Common myeloid progenitor, CD34-positive (primary cell): ENCODE results near the gene DDX49. TPM values are rescaled to one million over a fixed set of nuclear protein-coding genes. Genes with fewer than 3 reads are reported as not detected.

Experiments
- CTCF ChIA-PET: fragments of 350-600 bp; sonication (Branson Sonifier 250); formaldehyde crosslinking; loops from one replicate; lab custom pipeline; 2021; ENCODE audit warnings: antibody characterized with exemption; lab: Charles Lee
- POLR2A ChIA-PET: fragments of 350-600 bp; sonication (Branson Sonifier 250); formaldehyde crosslinking; loops from one replicate; lab custom pipeline; 2021; ENCODE audit warnings: antibody characterized with exemption; lab: Charles Lee
- DNase-seq, 3 donors: peaks; one replicate each; pipeline versions ENCODE4 v3.0.0 to v3.0.0-alpha.2; 2013
- H3K27ac ChIP-seq, 2 experiments: 1 replicate in 1 of 2; 2 replicates in 1 of 2; pipeline ENCODE4 v1.7.0; 2013; ENCODE audit warnings: inconsistent platforms in 2 of 2, low read length in 2 of 2, mild to moderate bottlenecking in 2 of 2, low read depth in 1 of 2, moderate library complexity in 1 of 2; ENCODE audit not compliant: severe bottlenecking in 2 of 2, insufficient read depth in 1 of 2, poor library complexity in 1 of 2
- H3K27me3 ChIP-seq, 5 experiments: replicated peaks in 2 of 5; 1 replicate in 3 of 5; 2 replicates in 2 of 5; pipeline versions ENCODE4 v1.6.1 to v1.7.0; 2013; ENCODE audit warnings: low read length in 4 of 5, mild to moderate bottlenecking in 2 of 5, moderate library complexity in 2 of 5, inconsistent platforms in 1 of 5; ENCODE audit not compliant: insufficient read depth in 5 of 5, control insufficient read depth in 4 of 5
- H3K36me3 ChIP-seq, 4 experiments: 1 replicate in 2 of 4; 2 replicates in 2 of 4; pipeline versions ENCODE4 v1.6.1 to v1.7.0; 2013; ENCODE audit warnings: low read length in 3 of 4, control low read depth in 1 of 4, mild to moderate bottlenecking in 1 of 4; ENCODE audit not compliant: control insufficient read depth in 4 of 4, insufficient read depth in 4 of 4
- H3K4me1 ChIP-seq, 4 experiments: 1 replicate in 3 of 4; 2 replicates in 1 of 4; pipeline versions ENCODE4 v1.6.1 to v1.7.1; 2013; ENCODE audit warnings: low read length in 3 of 4, mild to moderate bottlenecking in 3 of 4, control low read depth in 1 of 4, inconsistent platforms in 1 of 4, moderate library complexity in 1 of 4; ENCODE audit not compliant: control insufficient read depth in 4 of 4, insufficient read depth in 4 of 4; ENCODE audit errors: control extremely low read depth in 1 of 4
- H3K4me3 ChIP-seq, 7 experiments: 1 replicate in 4 of 7; 2 replicates in 3 of 7; pipeline versions ENCODE4 v1.5.1 to v1.7.0; 2013; ENCODE audit warnings: mild to moderate bottlenecking in 7 of 7, low read length in 6 of 7, moderate library complexity in 6 of 7, inconsistent platforms in 2 of 7, low read depth in 2 of 7, control low read depth in 1 of 7; ENCODE audit not compliant: insufficient read depth in 4 of 7, control insufficient read depth in 1 of 7; ENCODE audit errors: extremely low read depth in 1 of 7
- H3K9me3 ChIP-seq, 5 experiments: 1 replicate in 4 of 5; 2 replicates in 1 of 5; pipeline versions ENCODE4 v1.6.1 to v1.7.1; 2013; ENCODE audit warnings: low read length in 4 of 5, mild to moderate bottlenecking in 2 of 5, inconsistent platforms in 1 of 5, low read depth in 1 of 5, moderate library complexity in 1 of 5; ENCODE audit not compliant: control insufficient read depth in 4 of 5, insufficient read depth in 2 of 5; ENCODE audit errors: control extremely low read depth in 1 of 5
- WGBS: methylation state at CpG from one replicate; pipeline ENCODE4 v1.1.5; 2013; ENCODE audit not compliant: insufficient coverage; 5-methylcytosine and 5-hydroxymethylcytosine counted together
- polyA plus RNA-seq: library from polyadenylated mRNA; unstranded; fragments of 120-200 nt; gene quantifications from one replicate; pipeline ENCODE4 v1.2.1, GENCODE V29; 2013

The DDX49 gene, protein sequence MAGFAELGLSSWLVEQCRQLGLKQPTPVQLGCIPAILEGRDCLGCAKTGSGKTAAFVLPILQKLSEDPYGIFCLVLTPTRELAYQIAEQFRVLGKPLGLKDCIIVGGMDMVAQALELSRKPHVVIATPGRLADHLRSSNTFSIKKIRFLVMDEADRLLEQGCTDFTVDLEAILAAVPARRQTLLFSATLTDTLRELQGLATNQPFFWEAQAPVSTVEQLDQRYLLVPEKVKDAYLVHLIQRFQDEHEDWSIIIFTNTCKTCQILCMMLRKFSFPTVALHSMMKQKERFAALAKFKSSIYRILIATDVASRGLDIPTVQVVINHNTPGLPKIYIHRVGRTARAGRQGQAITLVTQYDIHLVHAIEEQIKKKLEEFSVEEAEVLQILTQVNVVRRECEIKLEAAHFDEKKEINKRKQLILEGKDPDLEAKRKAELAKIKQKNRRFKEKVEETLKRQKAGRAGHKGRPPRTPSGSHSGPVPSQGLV
- 35.0 TPM for polyA plus RNA-seq

DNA sequence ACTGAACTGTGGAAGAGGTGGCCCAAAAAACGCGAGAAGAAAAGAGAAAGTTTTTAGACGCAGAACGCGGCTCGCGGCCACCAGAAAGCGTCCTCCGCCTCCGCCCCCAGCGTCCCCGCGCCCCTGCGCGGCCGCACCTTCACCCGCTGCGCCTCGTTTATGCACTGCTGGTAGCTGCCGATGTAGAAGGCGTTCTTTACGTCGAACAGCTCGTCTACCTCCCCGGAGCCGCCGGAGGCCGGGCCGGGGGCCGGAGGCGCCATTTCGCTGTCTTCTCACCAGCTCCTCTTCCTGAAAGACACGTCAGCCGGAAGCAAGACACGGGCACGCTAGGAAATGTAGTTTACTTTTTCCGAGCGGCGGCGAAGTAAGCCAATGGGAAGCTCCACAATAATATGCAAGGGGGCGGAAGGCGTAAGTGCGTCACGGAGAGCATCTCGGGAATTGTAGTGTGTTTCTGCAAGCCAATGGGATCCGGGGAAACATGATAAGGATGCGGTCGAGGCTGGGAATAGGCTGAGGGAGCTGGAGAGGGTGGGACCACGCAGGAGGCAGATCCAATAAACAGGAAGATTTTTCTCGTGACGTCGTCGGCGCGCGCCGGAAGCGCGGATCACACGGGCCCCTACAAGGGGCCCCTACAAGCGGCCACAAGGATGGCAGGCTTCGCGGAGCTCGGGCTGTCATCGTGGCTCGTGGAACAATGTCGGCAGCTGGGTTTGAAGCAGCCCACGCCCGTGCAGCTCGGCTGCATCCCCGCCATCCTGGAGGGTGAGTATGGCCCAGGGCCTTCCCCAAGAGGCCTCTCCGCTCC, at the start of gene DDX49, which contains the start of gene COPE:
Gene DDX49, plus strand, starts transcription at position 630 of the 814 bp plus-strand sequence. Its CDS starts 27 bp downstream, at position 657.
Gene COPE, minus strand, starts transcription at position 302 of the 814 bp plus-strand sequence. Its CDS starts 39 bp downstream, at position 263.
- H3K4me3 ChIP-seq = peak within 1 kb of the TSS; percentile 79 to 100 (median 98)
- peak; percentile 100 for DNase-seq
- CTCF ChIA-PET = interaction anchor here (0.8 to 1.5 kb wide), 7 partner anchors 8 to 325 kb away, joined by 3 to 4 read pairs (median 3); no protein-coding TSS in a partner anchor
- WGBS = under 1% methylated on average over 60 of the region's 72 CpGs
- POLR2A ChIA-PET = interaction anchor here (0.5 to 1.5 kb wide), 3 partner anchors 13 to 482 kb away, joined by 3 to 4 read pairs (median 3); no protein-coding TSS in a partner anchor
- H3K27me3 ChIP-seq = no peaks in the 10 kb centered on the region
- H3K27ac ChIP-seq = peak within 1 kb of the TSS; percentile 99
- no peaks in the 10 kb centered on the region for H3K9me3 ChIP-seq
- peaks cover 4 to 47% (median 26%) of the 10 kb centered on the region in 4 experiments for H3K36me3 ChIP-seq
- peaks cover 14 to 29% (median 22%) of the 10 kb centered on the region in 4 experiments for H3K4me1 ChIP-seq

DNA sequence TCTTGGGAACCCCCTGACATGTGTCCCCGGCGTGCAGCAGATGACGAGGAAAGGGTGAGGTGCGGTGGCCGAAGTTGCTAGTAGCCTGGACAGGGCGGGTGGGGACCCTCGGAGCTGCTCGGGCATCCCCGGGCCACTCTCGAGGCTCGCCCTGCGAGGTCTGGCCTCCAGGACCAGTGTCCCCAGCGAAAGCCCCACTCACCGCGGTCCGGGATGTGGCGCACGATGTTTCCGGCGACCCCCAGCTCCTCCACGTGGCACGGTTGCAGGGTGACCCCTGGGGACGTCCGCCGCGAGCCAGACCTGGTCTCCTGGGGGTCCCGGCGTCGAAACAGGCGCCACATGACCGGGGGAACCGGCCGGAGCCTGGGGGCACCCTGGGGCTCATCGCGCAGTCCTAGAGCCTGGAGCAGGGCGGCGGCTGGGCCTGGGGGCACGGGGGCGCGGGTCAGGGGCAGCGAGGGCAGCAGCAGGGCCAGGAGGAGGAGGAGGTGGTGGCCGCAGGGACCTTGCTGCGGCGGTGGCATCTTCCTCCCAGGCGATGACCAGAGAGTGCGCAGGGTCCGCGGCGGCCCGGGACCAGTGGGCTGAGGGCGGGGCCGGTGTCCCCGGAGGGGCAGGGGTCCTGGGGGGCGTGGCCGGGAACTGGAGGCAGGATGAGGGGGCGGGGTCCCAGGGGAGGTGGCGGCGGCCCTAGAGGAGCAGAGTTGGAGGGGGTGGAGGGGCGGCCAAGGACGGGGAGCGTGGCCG, 49.6 kb upstream of the DDX49 start:
- no peak for DNase-seq
- Histone ChIP-seq H3K9me3 (no peaks in the 10 kb centered on the region), H3K4me3 (peak overlapping the region in 1 of 7 experiments; percentile 11), H3K36me3 (peaks cover 0 to 36% (median 25%) of the 10 kb centered on the region in 4 experiments), H3K4me1 (peaks cover 0 to 17% (median 6%) of the 10 kb centered on the region in 4 experiments), H3K27me3 (peaks cover 0 to 34% (median 5%) of the 10 kb centered on the region in 5 experiments), H3K27ac (no peak overlapping the region)
- WGBS = 17% methylated on average over 43 of the region's 62 CpGs
- CTCF ChIA-PET = no interaction called here
- POLR2A ChIA-PET = interaction anchor here (0.5 to 1.4 kb wide), 2 partner anchors 117 to 160 kb away, joined by 3 to 4 read pairs; no protein-coding TSS in a partner anchor

DNA sequence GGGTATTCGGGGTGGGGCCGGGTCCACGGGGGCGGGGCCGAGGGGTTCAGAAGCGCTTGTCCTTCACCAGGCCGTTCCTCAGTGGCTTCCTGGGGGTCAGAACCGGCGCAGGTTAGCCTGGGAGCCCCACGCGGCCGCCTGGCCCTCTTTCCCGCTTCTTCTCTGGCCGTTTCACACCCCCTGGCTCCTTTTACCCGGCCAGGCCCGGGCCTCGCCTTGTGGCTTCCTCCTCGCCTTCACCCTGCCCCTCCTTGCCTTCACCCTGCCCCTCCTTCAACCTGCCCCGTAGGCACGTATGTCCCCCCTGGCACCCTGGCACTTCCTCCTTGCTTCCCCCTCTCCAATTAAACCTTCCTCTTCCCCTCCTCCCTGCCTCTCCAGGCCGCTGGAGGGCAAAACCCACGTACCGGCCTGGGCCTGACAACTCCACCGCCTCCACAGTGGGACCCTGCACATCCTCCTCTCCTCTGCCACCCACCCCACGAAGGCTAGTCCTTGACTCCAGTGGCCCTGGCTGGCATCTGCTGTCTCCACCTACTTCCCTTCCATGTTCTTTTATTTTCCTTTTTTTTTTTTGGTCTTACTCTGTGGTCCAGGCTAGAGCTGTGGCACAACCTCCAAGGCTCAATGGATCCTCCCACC, 48.9 kb upstream of the DDX49 start:
- POLR2A ChIA-PET = no interaction called here
- peak in 2 of 3 donors; percentile 48 to 60 for DNase-seq
- Histone ChIP-seq H3K4me3 (no peak overlapping the region), H3K27ac (no peak overlapping the region), H3K9me3 (no peaks in the 10 kb centered on the region), H3K4me1 (peaks cover 0 to 17% (median 6%) of the 10 kb centered on the region in 4 experiments), H3K27me3 (peaks cover 0 to 34% (median 5%) of the 10 kb centered on the region in 5 experiments), H3K36me3 (peaks cover 0 to 29% (median 20%) of the 10 kb centered on the region in 4 experiments)
- CTCF ChIA-PET = interaction anchor here (1.0 to 1.7 kb wide), 2 partner anchors 23 to 44 kb away, joined by 3 to 4 read pairs; no protein-coding TSS in a partner anchor
- WGBS = 5% methylated on average over 24 of the region's 25 CpGs

DNA sequence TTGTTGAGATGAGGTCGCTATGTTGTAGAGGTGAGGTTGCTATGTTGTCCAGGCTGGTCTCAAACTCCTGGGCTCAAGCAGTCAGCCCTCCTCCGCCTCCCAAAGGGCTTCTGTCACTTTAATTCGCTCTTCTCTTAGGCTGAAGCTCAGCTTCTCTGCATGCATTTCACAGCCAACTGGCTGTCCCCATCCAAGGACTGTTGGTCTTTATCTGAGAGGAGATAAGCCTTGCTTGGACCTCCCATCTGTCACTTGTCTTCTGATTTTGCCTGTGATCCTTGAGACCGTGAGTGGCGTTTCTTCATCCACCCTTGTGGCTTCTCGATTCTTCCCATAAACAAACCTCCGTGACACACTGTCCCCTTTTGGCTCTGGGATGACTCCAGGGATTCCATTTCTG, 48.0 kb upstream of the DDX49 start:
- 94% methylated on average over 3 of the region's 7 CpGs for WGBS
- Histone ChIP-seq H3K36me3 (peaks cover 0 to 20% (median 15%) of the 10 kb centered on the region in 4 experiments), H3K27me3 (peaks cover 0 to 34% (median 5%) of the 10 kb centered on the region in 5 experiments), H3K9me3 (no peaks in the 10 kb centered on the region), H3K4me1 (peaks cover 0 to 17% (median 6%) of the 10 kb centered on the region in 4 experiments), H3K27ac (no peak overlapping the region), H3K4me3 (no peak overlapping the region)
- no peak for DNase-seq
- CTCF ChIA-PET = interaction anchor here (0.9 to 1.7 kb wide), 4 partner anchors 8 to 43 kb away, joined by 3 to 4 read pairs (median 3); partner anchors contain the start of gene CERS1
- POLR2A ChIA-PET = no interaction called here

DNA sequence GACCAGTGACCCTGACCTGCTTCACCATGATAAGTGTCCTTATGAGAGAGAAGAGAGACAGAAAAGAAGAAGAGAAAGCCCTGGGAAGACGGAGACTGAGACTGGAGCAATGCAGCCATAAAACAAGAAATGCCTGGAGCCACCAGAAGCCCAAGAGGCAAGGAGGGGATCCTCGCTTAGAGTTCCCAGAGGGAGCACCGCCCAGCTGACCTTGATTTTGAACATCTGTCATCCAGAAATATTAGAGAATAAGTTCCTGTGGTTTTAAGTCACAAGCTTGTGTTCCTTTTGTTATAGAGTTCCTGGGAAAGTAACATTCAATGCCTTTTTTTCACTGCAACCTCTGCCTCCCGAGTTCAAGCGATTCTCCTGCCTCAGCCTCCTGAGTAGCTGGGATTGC, 43.8 kb upstream of the DDX49 start:
- CTCF ChIA-PET = interaction anchor here (1.2 to 2.8 kb wide), 4 partner anchors 9 to 30 kb away, joined by 4 to 11 read pairs (median 4); no protein-coding TSS in a partner anchor
- peaks cover 0 to 2% (median under 1%) of the 10 kb centered on the region in 4 experiments for H3K4me1 ChIP-seq
- 90% methylated on average over 2 of the region's 5 CpGs for WGBS
- peaks cover 0 to 8% (median 2%) of the 10 kb centered on the region in 5 experiments for H3K27me3 ChIP-seq
- no peaks in the 10 kb centered on the region for H3K36me3 ChIP-seq
- H3K4me3 ChIP-seq = no peak overlapping the region
- POLR2A ChIA-PET = no interaction called here
- H3K9me3 ChIP-seq = peaks cover 0 to 5% (median 0%) of the 10 kb centered on the region in 5 experiments
- H3K27ac ChIP-seq = no peak overlapping the region
- DNase-seq = no peak
